Skeletal muscle satellite cell (primary cell): ENCODE results near the gene ANKRD63.
A peak's percentile ranks its signal among the peaks of the same experiment; 100 is the strongest.

Source experiments
- H3K27me3 ChIP-seq: 2 replicates; pipeline ENCODE4 v1.7.0; 2013; ENCODE audit warnings: low read length; ENCODE audit not compliant: control insufficient read depth, insufficient read depth
- H3K36me3 ChIP-seq: 2 replicates; pipeline ENCODE4 v1.7.0; 2013; ENCODE audit warnings: mild to moderate bottlenecking, control low read depth, low read length; ENCODE audit not compliant: insufficient read depth
- H3K4me1 ChIP-seq: 2 replicates; pipeline ENCODE4 v1.7.0; 2013; ENCODE audit warnings: low read length; ENCODE audit not compliant: control insufficient read depth, insufficient read depth
- H3K4me2 ChIP-seq: 2 replicates; pipeline ENCODE4 v1.7.0; 2013; ENCODE audit warnings: mild to moderate bottlenecking, low read length
- H3K4me3 ChIP-seq: 2 replicates; pipeline ENCODE4 v1.7.0; 2013; ENCODE audit warnings: low read length
- H3K9ac ChIP-seq: 2 replicates; pipeline ENCODE4 v1.7.0; 2013; ENCODE audit warnings: mild to moderate bottlenecking, low read depth, low read length, moderate library complexity
- H3K9me3 ChIP-seq: replicated peaks from 2 replicates; pipeline ENCODE4 v1.7.0; 2013; ENCODE audit warnings: mild to moderate bottlenecking, control low read depth, low read length

ANKRD63 gene

GRCh38 chr15:40264321-40265153 lies 18.3 kb downstream of the ANKRD63 start:
- no peak overlapping the region for H3K4me2 ChIP-seq
- no peaks in the 10 kb centered on the region for H3K9me3 ChIP-seq
- no peak overlapping the region for H3K4me3 ChIP-seq
- no peak overlapping the region for H3K9ac ChIP-seq
- peaks cover 20% of the 10 kb centered on the region for H3K4me1 ChIP-seq
- no peaks in the 10 kb centered on the region for H3K27me3 ChIP-seq
- no peaks in the 10 kb centered on the region for H3K36me3 ChIP-seq

- H3K36me3 ChIP-seq = no peaks in the 10 kb centered on the region
- H3K4me1 ChIP-seq = peaks cover 20% of the 10 kb centered on the region
- no peak overlapping the region for H3K9ac ChIP-seq
- no peaks in the 10 kb centered on the region for H3K9me3 ChIP-seq
- H3K4me2 ChIP-seq = peak overlapping the region; percentile 8
- no peak overlapping the region for H3K4me3 ChIP-seq
- peaks cover 5% of the 10 kb centered on the region for H3K27me3 ChIP-seq
Measured at GRCh38 chr15:40263024-40263754, 19.7 kb downstream of the ANKRD63 start.

GRCh38 chr15:40259021-40259420 lies 23.8 kb downstream of the ANKRD63 start:
- Histone ChIP-seq H3K4me2 (no peak overlapping the region), H3K4me3 (no peak overlapping the region), H3K9me3 (no peaks in the 10 kb centered on the region), H3K9ac (no peak overlapping the region), H3K27me3 (peaks cover 32% of the 10 kb centered on the region), H3K36me3 (no peaks in the 10 kb centered on the region), H3K4me1 (peaks cover 10% of the 10 kb centered on the region)

- Histone ChIP-seq H3K4me3 (no peak overlapping the region), H3K4me2 (no peak overlapping the region), H3K9ac (no peak overlapping the region), H3K36me3 (no peaks in the 10 kb centered on the region), H3K27me3 (peaks cover 37% of the 10 kb centered on the region), H3K9me3 (no peaks in the 10 kb centered on the region), H3K4me1 (peaks cover 9% of the 10 kb centered on the region)
Measured at GRCh38 chr15:40258544-40258943, 24.3 kb downstream of the ANKRD63 start.

GRCh38 chr15:40257656-40258450 lies 25.0 kb downstream of the ANKRD63 start:
- peaks cover 8% of the 10 kb centered on the region for H3K4me1 ChIP-seq
- H3K9ac ChIP-seq = no peak overlapping the region
- no peak overlapping the region for H3K4me2 ChIP-seq
- no peak overlapping the region for H3K4me3 ChIP-seq
- H3K9me3 ChIP-seq = no peaks in the 10 kb centered on the region
- H3K36me3 ChIP-seq = no peaks in the 10 kb centered on the region
- peaks cover 44% of the 10 kb centered on the region for H3K27me3 ChIP-seq

- Histone ChIP-seq H3K36me3 (no peaks in the 10 kb centered on the region), H3K4me2 (no peak overlapping the region), H3K4me3 (no peak overlapping the region), H3K4me1 (peaks cover 10% of the 10 kb centered on the region), H3K9me3 (no peaks in the 10 kb centered on the region), H3K9ac (no peak overlapping the region), H3K27me3 (peaks cover 55% of the 10 kb centered on the region)
Measured at GRCh38 chr15:40256638-40257235, 26.1 kb downstream of the ANKRD63 start.

GRCh38 chr15:40255033-40255432 lies 27.8 kb downstream of the ANKRD63 start:
- Histone ChIP-seq H3K9ac (no peak overlapping the region), H3K4me1 (peaks cover 14% of the 10 kb centered on the region), H3K4me2 (no peak overlapping the region), H3K27me3 (peaks cover 67% of the 10 kb centered on the region), H3K9me3 (no peaks in the 10 kb centered on the region), H3K36me3 (no peaks in the 10 kb centered on the region), H3K4me3 (no peak overlapping the region)

GRCh38 chr15:40254452-40254851 lies 28.4 kb downstream of the ANKRD63 start:
- no peak overlapping the region for H3K4me3 ChIP-seq
- H3K36me3 ChIP-seq = no peaks in the 10 kb centered on the region
- H3K4me2 ChIP-seq = no peak overlapping the region
- H3K4me1 ChIP-seq = peaks cover 20% of the 10 kb centered on the region
- no peaks in the 10 kb centered on the region for H3K9me3 ChIP-seq
- peaks cover 67% of the 10 kb centered on the region for H3K27me3 ChIP-seq
- no peak overlapping the region for H3K9ac ChIP-seq

- Histone ChIP-seq H3K4me2 (peak overlapping the region; percentile 85), H3K4me3 (peak overlapping the region; percentile 64), H3K36me3 (no peaks in the 10 kb centered on the region), H3K4me1 (peaks cover 20% of the 10 kb centered on the region), H3K27me3 (peaks cover 63% of the 10 kb centered on the region), H3K9me3 (no peaks in the 10 kb centered on the region), H3K9ac (no peak overlapping the region)
Measured at GRCh38 chr15:40253167-40253790, 29.6 kb downstream of the ANKRD63 start.

- no peak overlapping the region for H3K9ac ChIP-seq
- H3K4me1 ChIP-seq = peaks cover 20% of the 10 kb centered on the region
- no peaks in the 10 kb centered on the region for H3K36me3 ChIP-seq
- H3K9me3 ChIP-seq = no peaks in the 10 kb centered on the region
- H3K27me3 ChIP-seq = peaks cover 56% of the 10 kb centered on the region
- H3K4me3 ChIP-seq = peak overlapping the region; percentile 64
- peak overlapping the region; percentile 85 for H3K4me2 ChIP-seq
Measured at GRCh38 chr15:40252438-40253166, 30.3 kb downstream of the ANKRD63 start.
